GM12872 (cell line): Measurements from ENCODE around the gene ZNF639.

Source experiments
- TF ChIP-seq, protein P1 (sequence below): IDR thresholded peaks from 3 replicates; pipeline ENCODE4 v1.5.1; 2011; ENCODE audit warnings: low read depth, mild to moderate bottlenecking, low read length, moderate library complexity; ENCODE audit not compliant: insufficient read depth

Gene ZNF639

GRCh38 chr3:179301645-179302044 lies 21.2 kb upstream of the ZNF639 start:
- TF ChIP-seq, protein P1, sequence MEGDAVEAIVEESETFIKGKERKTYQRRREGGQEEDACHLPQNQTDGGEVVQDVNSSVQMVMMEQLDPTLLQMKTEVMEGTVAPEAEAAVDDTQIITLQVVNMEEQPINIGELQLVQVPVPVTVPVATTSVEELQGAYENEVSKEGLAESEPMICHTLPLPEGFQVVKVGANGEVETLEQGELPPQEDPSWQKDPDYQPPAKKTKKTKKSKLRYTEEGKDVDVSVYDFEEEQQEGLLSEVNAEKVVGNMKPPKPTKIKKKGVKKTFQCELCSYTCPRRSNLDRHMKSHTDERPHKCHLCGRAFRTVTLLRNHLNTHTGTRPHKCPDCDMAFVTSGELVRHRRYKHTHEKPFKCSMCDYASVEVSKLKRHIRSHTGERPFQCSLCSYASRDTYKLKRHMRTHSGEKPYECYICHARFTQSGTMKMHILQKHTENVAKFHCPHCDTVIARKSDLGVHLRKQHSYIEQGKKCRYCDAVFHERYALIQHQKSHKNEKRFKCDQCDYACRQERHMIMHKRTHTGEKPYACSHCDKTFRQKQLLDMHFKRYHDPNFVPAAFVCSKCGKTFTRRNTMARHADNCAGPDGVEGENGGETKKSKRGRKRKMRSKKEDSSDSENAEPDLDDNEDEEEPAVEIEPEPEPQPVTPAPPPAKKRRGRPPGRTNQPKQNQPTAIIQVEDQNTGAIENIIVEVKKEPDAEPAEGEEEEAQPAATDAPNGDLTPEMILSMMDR, result no peak

GRCh38 chr3:179302111-179302510 lies 20.7 kb upstream of the ZNF639 start:
- TF ChIP-seq, protein P1, result no peak

DNA sequence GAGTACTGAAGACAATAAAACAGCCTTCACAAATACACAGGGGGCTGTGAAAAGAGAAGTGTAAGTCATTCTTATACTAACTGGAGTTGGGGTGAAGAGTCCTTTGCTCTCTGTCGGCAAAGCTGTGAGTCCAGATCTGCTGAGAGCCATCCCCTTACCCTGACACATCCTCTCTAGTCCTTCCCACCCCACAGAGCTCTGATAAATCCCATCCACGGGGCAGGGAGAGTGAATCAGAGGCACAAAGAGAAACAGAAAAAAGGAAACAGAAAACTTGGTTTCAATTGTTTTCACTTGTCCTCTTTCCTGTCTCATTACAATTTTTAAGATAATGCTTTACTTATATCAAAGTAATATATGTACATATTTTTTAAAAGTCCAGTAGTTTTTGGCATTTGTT lies 18.2 kb upstream of the ZNF639 start:
- TF ChIP-seq, protein P1, result no peak

- TF ChIP-seq, protein P1, result no peak
Measured at GRCh38 chr3:179308001-179308400, 14.8 kb upstream of the ZNF639 start.

DNA sequence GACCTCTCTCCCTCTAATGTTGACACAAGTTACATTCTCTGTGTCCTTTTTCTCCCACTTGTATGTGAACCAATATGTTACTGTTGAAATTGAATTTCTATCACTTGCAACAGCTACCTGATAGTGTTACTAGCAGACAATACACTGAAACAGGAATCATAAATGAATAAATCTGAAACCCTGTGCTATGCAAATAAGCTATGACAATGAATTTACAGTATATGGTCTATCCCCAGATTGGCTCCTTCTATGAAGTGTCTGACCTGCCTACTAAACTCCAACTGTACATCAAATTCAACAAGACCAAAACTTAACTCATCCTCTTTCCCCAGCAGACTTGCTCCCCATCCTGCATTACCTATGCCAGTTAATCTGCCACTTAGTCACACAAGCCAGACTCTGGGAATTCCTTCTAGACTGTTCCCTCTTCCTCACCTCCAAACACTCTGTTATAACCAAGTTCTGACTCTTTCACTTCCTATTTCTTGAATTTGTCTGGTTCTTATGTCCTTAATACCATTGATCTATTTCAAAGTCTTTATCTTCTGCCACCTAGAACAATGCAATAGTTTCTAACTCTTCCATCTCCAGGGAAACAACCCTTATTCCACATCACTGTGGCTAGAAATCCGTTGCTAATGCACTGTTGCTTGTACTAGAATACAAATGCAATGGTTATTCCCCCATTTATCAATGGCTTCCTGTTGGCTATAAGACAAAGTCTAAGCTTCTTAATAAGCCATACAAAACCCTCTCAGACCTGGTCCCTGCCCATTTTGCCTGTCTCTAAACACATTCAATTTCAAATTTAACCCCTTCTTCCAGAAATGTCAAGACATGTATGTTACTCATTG lies 13.4 kb upstream of the ZNF639 start:
- TF ChIP-seq, protein P1, result no peak

GRCh38 chr3:179318876-179319275 lies 4.0 kb upstream of the ZNF639 start:
- TF ChIP-seq, protein P1, result no peak

DNA sequence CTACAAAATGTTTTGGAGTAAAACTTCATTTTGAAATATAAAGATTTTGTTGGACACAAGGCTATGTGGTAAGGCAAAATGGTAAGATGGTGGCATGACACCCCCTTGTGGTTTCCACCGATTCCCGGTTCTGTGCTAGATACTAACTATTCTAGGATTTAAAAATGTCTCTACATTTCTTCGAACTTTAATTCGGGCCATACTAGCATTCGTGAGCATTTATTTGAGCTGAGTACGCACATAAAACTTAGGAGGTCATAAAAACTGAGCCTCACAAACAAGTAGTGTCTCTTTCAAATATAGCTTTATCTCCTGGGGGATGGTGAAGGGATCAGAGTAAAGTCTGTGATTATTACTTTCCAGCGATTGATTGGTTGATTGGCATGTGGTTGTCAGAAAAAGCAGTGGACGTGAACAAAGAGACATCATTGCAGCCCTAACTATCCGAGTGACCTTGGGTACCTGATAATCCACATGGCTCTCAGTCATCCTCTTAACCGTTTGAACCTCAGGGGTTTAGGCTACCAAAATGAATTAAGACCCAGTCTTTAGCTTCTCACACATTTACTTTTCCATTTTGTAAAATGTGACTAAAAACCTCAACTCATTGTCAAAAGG lies 1.1 kb upstream of the ZNF639 start:
- TF ChIP-seq, protein P1, result peak; percentile 39; the same call in 2 of the 3 replicates
